Measurements from ENCODE around the gene PHLPP1.

The PHLPP1 gene

GRCh38 chr18:62825382-62825781 is 110.0 kb downstream of the PHLPP1 start:
- DNase-seq (ENCODE audit: low spot score), result no peak
- TF ChIP-seq, protein P1, sequence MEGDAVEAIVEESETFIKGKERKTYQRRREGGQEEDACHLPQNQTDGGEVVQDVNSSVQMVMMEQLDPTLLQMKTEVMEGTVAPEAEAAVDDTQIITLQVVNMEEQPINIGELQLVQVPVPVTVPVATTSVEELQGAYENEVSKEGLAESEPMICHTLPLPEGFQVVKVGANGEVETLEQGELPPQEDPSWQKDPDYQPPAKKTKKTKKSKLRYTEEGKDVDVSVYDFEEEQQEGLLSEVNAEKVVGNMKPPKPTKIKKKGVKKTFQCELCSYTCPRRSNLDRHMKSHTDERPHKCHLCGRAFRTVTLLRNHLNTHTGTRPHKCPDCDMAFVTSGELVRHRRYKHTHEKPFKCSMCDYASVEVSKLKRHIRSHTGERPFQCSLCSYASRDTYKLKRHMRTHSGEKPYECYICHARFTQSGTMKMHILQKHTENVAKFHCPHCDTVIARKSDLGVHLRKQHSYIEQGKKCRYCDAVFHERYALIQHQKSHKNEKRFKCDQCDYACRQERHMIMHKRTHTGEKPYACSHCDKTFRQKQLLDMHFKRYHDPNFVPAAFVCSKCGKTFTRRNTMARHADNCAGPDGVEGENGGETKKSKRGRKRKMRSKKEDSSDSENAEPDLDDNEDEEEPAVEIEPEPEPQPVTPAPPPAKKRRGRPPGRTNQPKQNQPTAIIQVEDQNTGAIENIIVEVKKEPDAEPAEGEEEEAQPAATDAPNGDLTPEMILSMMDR (IDR thresholded peaks at IDR 0.05; ENCODE audit: extremely low read depth, insufficient read depth, missing control alignments), result no peak
- in situ Hi-C loops (cut with MboI; ENCODE audit: low pct_unique_long_range_greater_than_20kb, low sequenced_read_pairs, unreplicated experiment), result no loop called here

DNA sequence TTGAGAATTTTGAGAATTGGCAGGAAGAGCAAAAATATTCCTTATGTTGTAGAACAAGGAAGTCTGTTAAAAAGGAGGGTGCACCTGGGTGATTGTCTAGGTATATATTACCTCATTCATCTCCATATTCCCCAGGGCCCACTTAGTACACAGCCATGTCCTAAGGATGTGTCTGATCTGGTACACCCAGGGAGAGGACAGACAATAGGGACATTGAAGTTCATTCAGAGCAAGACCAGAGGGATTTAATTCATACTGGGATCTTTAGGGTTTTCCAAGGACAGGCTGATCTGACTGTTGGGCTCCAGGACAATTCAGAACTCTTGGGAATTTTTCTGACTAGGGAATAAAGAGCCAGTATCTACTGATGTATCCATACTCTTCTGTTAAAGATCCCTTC is 112.1 kb downstream of the PHLPP1 start:
- TF ChIP-seq, protein P1 (IDR thresholded peaks at IDR 0.05; ENCODE audit: extremely low read depth, insufficient read depth, missing control alignments), result no peak
- no peak for DNase-seq (ENCODE audit: low spot score)

DNA sequence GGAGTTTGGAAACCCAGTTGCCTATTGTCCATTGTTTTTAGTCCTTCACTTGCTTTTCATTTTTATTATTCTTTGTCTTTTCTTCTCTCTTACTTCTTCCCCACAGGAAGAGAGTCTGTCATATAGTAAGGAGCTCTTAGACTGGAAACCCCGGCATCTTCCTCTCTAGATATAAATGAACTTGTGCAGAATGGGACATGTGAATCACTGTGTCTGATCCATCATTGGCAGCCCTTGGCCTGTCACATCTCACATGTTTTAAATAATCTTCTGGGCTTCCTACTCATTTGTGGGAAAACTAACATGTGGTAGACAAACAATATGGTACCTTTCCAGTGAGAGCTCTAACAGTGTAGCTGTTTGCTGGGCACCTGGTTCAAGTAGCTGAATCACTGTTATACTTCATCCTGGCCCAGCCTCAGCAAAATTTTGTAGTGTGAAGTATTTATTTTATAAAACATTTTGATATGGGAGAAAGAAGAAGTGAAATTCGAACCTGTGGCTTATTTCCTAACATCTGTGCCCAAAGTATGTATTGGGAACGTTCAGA is 112.8 kb downstream of the PHLPP1 start:
- no peak for DNase-seq (ENCODE audit: low spot score)
- in situ Hi-C loops (cut with MboI; ENCODE audit: low pct_unique_long_range_greater_than_20kb, low sequenced_read_pairs, unreplicated experiment), result no loop called here
- TF ChIP-seq, protein P1 (IDR thresholded peaks at IDR 0.05; ENCODE audit: extremely low read depth, insufficient read depth, missing control alignments), result no peak

More for the DNA sequence above, 112.1 kb downstream of the PHLPP1 start:
- in situ Hi-C loops (cut with MboI; ENCODE audit: low pct_unique_long_range_greater_than_20kb, low sequenced_read_pairs, unreplicated experiment), result no loop called here

DNA sequence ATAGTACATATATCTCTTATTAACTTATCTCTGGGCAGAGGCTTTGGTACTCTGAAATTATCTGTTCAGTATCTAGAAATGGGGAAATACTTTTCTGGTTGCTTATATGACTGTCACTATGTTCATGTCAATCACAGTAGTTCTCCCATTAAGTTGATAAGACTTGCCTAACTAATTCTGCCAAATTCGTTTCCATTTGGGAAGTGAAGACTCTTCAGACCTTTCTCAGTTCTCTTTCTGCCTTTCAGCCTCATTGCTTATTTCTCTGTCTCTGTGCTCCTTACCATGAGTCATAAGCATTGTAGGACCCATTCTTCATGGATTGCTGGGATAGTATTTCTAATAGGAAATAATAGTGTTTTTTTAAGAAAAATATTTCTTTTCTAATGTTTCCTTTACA is 113.5 kb downstream of the PHLPP1 start:
- in situ Hi-C loops (cut with MboI; ENCODE audit: low pct_unique_long_range_greater_than_20kb, low sequenced_read_pairs, unreplicated experiment), result no loop called here
- no peak for DNase-seq (ENCODE audit: low spot score)
- TF ChIP-seq, protein P1 (IDR thresholded peaks at IDR 0.05; ENCODE audit: extremely low read depth, insufficient read depth, missing control alignments), result no peak

DNA sequence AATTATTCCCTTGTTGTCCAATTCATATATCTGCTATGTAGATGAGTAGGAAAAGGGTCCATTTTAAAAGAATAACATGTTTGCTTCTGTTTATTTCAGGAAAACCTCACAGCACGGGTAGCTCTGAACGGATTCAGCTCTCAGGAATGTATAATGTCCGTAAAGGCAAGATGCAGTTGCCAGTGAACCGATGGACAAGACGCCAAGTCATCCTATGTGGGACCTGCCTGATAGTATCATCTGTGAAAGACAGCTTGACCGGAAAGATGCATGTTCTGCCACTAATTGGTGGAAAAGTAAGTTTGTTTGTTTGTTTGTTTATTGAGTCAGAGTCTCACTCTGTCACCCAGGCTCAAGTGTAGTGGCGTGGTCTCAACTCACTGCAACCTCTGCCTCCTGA is 114.6 kb downstream of the PHLPP1 start:
- TF ChIP-seq, protein P1 (IDR thresholded peaks at IDR 0.05; ENCODE audit: extremely low read depth, insufficient read depth, missing control alignments), result no peak
- DNase-seq (ENCODE audit: low spot score), result no peak
- in situ Hi-C loops (cut with MboI; ENCODE audit: low pct_unique_long_range_greater_than_20kb, low sequenced_read_pairs, unreplicated experiment), result no loop called here

- no peak for DNase-seq (ENCODE audit: low spot score)
- TF ChIP-seq, protein P1 (IDR thresholded peaks at IDR 0.05; ENCODE audit: extremely low read depth, insufficient read depth, missing control alignments), result no peak
- in situ Hi-C loops (cut with MboI; ENCODE audit: low pct_unique_long_range_greater_than_20kb, low sequenced_read_pairs, unreplicated experiment), result no loop called here
These were observed 116.9 kb downstream of the PHLPP1 start for GRCh38 chr18:62832282-62832681.

GRCh38 chr18:62833494-62833893 is 118.2 kb downstream of the PHLPP1 start:
- TF ChIP-seq, protein P1 (IDR thresholded peaks at IDR 0.05; ENCODE audit: extremely low read depth, insufficient read depth, missing control alignments), result no peak
- in situ Hi-C loops (cut with MboI; ENCODE audit: low pct_unique_long_range_greater_than_20kb, low sequenced_read_pairs, unreplicated experiment), result no loop called here
- no peak for DNase-seq (ENCODE audit: low spot score)
